ENCODE results near the gene NEK7. TPM values are rescaled to one million over a fixed set of nuclear protein-coding genes. Genes with fewer than 3 reads are reported as not detected.

The NEK7 gene
- total RNA-seq, 6 experiments from 2014 or later: 20.6 to 32.3 (median 21.5) TPM

GRCh38 chr1:198119906-198120305 is 36.9 kb upstream of the NEK7 start:
- Histone ChIP-seq H3K4me1 (no peaks in the 10 kb centered on the region), H3K36me3 (no peaks in the 10 kb centered on the region), H3K4me3 (no peak overlapping the region), H3K27ac (no peak overlapping the region), H3K27me3 (no peaks in the 10 kb centered on the region), H3K9me3 (no peaks in the 10 kb centered on the region)
- ATAC-seq (no peak), DNase-seq (no peak)
- intact Hi-C loops (cut with DNase I): no loop called here
- WGBS (ENCODE audit: insufficient coverage, low coverage, low lambda C conversion rate, missing lambda C conversion rate): 67% methylated on average over 2 of the region's 2 CpGs
- TF ChIP-seq POLR2A (IDR thresholded peaks at IDR 0.05): no peak
- no peak for TF ChIP-seq CTCF (IDR thresholded peaks at IDR 0.05)

GRCh38 chr1:198121056-198121826 is 35.6 kb upstream of the NEK7 start:
- peaks cover 0 to 8% (median 0%) of the 10 kb centered on the region in 4 donors for H3K4me1 ChIP-seq
- no peaks in the 10 kb centered on the region for H3K27me3 ChIP-seq
- H3K36me3 ChIP-seq: no peaks in the 10 kb centered on the region
- TF ChIP-seq POLR2A (IDR thresholded peaks at IDR 0.05) (no peak), CTCF (IDR thresholded peaks at IDR 0.05) (no peak)
- DNase-seq (no peak), ATAC-seq (peak in 3 of 4 donors; percentile 11 to 39 (median 39))
- intact Hi-C loops (cut with DNase I): no loop called here
- 71% methylated on average over 3 of the region's 3 CpGs for WGBS (ENCODE audit: insufficient coverage, low coverage, low lambda C conversion rate, missing lambda C conversion rate)
- H3K27ac ChIP-seq: no peak overlapping the region
- H3K4me3 ChIP-seq: no peak overlapping the region
- H3K9me3 ChIP-seq: no peaks in the 10 kb centered on the region

- Histone ChIP-seq H3K27me3 (no peaks in the 10 kb centered on the region), H3K9me3 (no peaks in the 10 kb centered on the region), H3K36me3 (no peaks in the 10 kb centered on the region), H3K4me1 (peaks cover 0 to 8% (median 0%) of the 10 kb centered on the region in 4 donors), H3K27ac (no peak overlapping the region), H3K4me3 (no peak overlapping the region)
- intact Hi-C loops (cut with DNase I): no loop called here
- TF ChIP-seq POLR2A (IDR thresholded peaks at IDR 0.05) (no peak), CTCF (IDR thresholded peaks at IDR 0.05) (no peak)
- DNase-seq (no peak), ATAC-seq (no peak)
- 100% methylated on average over 1 of the region's 1 CpG for WGBS (ENCODE audit: insufficient coverage, low coverage, low lambda C conversion rate, missing lambda C conversion rate)
Measured at GRCh38 chr1:198122693-198123092, 34.1 kb upstream of the NEK7 start.

GRCh38 chr1:198123133-198123532 is 33.7 kb upstream of the NEK7 start:
- Histone ChIP-seq H3K4me1 (peaks cover 0 to 8% (median 0%) of the 10 kb centered on the region in 4 donors), H3K27ac (no peak overlapping the region), H3K4me3 (no peak overlapping the region), H3K36me3 (no peaks in the 10 kb centered on the region), H3K27me3 (no peaks in the 10 kb centered on the region), H3K9me3 (no peaks in the 10 kb centered on the region)
- no peak for ATAC-seq
- intact Hi-C loops (cut with DNase I): no loop called here
- WGBS (ENCODE audit: insufficient coverage, low coverage, low lambda C conversion rate, missing lambda C conversion rate): 39% methylated on average over 2 of the region's 2 CpGs
- DNase-seq: no peak
- TF ChIP-seq POLR2A (IDR thresholded peaks at IDR 0.05) (no peak), CTCF (IDR thresholded peaks at IDR 0.05) (no peak)

All from right lobe of liver (tissue), 6 donors.